Bladder microvascular endothelial cell (primary cell): ENCODE measurements around the gene KDM5C. TPM values are rescaled to one million over a fixed set of nuclear protein-coding genes. Genes with fewer than 3 reads are reported as not detected.

Source experiments
- total RNA-seq: library from RNA; depleted of rRNA; stranded (reverse); fragments of >200 nt; gene quantifications from 2 replicates; pipeline ENCODE4 v1.2.3, GENCODE V29; 2014

Gene KDM5C
- total RNA-seq: 54.4 and 82.6 TPM in 2 replicates

DNA sequence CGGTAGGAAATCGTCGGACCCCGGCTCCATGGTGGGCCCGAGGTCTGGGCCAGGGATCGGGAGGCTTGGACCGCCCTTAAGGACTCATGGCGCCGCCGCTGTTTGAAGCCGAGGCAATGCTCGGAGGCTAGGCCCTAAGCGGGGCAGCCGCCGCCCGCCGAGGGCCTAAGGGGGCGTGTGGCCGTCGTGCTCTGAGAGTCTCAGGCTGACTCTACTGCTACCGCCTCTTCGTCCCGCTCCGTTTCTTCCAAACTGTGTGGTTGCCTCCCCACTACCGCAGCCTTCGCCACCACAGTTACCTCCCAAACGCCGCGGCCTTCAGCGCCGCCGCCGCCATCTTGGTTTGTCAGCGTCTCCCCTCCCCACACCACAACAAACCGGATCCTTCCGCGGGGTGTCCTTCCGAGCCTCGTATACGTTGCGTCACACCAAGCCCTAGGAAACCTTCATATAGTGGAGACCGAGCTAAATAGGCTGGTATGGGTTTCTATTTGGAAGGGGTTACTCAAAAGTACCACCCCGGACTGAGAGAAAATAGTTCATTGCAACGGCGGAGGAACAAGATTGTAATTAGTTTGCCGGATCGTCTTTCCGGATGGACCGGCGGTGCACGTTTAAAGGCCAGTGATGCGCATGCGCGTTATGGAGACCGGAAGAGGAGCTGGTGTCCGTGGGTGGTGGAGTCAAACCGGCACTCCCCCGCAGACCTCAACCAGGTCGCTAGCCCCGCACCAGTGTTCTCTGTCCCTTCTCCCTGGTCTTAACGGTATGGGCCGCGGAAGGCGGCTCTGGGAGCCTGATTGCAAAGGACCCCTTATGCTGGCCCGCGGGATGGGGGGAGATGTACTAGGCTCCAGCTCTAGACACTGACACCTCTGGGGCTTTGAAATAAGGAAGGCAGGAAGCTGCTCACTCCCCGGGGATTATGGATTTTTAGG is at the start of gene KDM5C:
Gene KDM5C, minus strand, starts transcription at position 348 of the 938 bp plus-strand sequence. Its CDS starts 318 bp downstream, at position 30.

Other genes starting within 250 kb of the KDM5C start
- 0.65 and 4.0 TPM in 2 replicates for gene GPR173, start 176.4 kb downstream of the KDM5C start, total RNA-seq
- 4.4 and 9.8 TPM in 2 replicates for gene TSPYL2, start 142.8 kb downstream of the KDM5C start, total RNA-seq
- 4.0 and 12.6 TPM in 2 replicates for gene KANTR, start 131.1 kb downstream of the KDM5C start, total RNA-seq
- gene IQSEC2, start 56.4 kb upstream of the KDM5C start, total RNA-seq: 2.6 TPM in 2 replicates
- gene SMC1A, start 197.4 kb upstream of the KDM5C start, total RNA-seq: 11.8 and 18.3 TPM in 2 replicates
- 0.16 and 0.19 TPM in 2 replicates for gene RIBC1, start 197.7 kb upstream of the KDM5C start, total RNA-seq
- gene HSD17B10, start 209.2 kb upstream of the KDM5C start, total RNA-seq: 61.2 and 63.5 TPM in 2 replicates